ENCODE measurements around the gene NAT9.
A peak's percentile ranks its signal among the peaks of the same experiment; 100 is the strongest.

NAT9 gene

DNA sequence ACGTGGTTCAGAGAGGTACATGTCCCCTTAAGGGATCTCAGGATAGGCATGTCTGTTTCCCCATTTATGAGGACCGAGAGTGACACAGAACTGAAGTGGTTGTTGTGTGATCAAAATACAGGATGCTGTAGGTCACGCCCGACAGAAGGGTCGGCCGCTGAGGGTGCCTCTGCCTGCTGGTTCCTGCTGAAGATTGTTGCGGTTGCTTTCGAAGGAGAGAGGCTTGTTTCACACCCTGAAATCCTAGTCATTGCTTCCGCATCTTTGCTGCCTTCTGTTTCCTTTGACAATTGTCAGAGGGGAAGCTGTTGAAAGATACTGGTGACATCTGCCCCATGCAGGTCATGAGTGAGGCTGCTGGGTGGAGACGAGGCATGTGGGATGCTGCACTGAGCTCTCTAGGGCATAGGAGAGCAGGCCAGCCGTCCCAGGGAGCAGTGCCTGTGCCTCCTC, 3.8 kb upstream of the NAT9 start:
- peak; percentile 86 for DNase-seq (ENCODE audit: low spot score)

DNA sequence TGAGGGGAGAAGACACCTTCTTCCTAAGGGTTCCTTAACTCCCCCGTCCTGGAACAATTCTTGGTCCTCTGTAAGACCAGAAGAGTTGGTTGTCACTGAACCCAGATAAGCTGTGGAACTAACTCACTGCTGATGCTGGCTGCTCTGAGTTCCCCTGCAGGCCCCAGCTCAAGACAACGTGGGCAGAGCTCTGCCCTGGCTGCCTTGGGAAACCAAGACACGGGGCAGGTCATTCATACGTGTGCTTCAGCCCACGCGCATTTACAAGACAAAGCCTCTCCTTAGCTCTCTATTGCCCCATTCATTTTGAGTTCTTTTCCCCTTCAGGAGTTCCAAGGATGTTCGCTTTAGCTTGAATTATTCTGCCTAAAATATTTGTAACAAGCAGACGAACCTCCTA, 3.4 kb upstream of the NAT9 start:
- no peak for DNase-seq (ENCODE audit: low spot score)

DNA sequence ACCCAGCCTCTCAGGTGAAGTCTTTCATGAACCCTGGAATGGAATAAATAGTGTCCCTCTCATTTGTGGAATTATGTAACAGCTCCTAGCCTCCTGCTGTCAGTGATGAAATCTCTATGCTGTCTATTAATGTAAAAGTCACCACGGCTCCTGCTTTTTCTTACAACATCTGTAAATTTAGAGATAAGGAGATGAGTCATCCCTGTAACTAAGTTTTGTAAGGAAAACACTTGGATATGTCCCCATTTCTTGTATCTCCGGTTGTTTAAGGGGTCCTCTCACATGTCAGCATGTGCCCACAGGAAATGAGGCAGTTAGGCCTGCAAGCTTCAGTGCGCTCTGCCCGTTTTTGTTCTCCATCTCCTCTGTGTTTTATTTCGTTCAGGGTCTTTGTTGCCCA, 2.8 kb upstream of the NAT9 start:
- no peak for DNase-seq (ENCODE audit: low spot score)

DNA sequence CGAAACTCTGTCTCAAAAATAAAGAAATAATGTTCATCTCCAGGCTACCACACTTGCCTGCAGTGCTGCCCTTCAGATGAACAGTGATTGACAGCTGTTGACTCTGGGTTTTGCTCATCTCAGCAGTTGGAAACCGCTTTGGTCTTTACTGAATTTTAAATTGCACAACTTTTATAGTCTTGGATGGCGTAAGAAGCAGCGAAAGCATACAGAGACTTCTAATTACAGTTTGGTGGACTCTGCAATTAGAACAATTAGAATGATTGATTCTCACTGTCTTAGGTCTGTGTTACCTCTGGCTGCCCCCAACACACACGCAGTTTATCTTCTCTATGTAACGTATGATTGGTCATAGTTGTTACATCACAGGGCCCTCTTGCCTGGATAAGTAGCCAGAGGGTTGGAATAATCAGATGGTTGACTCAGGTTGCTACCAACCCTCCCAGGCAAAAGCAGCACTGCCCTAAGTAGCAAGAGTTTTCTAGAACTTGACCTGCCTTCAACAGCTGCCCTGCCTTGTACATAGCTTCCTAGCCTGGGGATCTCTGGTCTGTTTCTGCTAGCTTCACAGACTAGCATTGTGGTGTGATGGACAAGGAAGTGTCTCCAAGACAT, 1.9 kb upstream of the NAT9 start:
- DNase-seq (ENCODE audit: low spot score) = no peak

GRCh38 chr17:74776990-74777389, 845 bp upstream of the NAT9 start:
- no peak for DNase-seq (ENCODE audit: low spot score)

DNA sequence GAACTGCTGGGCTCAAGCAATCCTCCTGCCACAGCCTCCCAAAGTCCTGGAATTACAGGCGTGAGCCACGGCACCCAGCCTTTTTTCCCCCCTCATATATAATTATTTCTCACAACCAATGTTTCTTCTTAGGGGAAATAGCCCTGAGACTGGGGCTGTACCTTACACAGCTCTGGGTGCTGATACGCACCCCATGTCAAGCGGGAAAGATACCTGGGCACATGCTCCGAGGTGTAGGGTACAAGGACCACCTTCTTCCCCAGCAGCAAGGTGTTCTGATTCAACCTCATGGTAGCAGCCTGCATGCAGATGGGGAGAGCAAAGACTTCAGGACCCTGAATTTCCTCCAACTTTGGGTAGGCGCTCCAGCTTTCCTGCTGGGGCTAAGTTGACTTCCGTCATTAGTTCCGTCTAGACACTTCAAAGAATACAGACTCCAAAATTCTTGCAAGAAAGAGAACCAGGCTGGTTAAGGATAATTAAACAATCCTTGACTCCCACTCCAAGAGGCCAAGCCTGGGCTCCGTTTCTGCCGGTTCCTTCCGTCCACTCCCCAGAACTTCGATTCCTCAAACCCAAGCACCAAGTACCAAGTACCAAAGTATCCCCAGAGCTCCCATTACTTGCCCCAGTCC, 619 bp downstream of the NAT9 start:
- DNase-seq (ENCODE audit: low spot score) = no peak

DNA sequence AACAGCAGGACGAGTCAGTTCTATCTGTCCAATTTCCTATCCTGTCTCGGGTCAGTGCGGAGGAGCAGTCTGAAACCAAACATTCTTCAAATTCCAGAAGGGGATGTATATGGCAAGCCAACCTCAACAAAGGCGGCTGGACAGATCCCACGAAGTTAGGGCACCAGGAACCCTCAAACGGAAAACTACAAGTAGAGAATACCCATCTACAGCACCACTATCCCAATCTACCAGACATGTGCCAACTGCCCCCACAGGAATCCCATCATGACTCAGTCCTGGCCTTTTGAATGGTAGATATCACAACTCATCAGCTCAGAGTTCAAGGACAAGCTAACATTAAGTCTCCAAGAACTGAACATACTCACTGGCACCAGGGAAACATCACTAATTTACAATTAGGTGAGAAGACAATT, 2.3 kb downstream of the NAT9 start:
- no peak for DNase-seq (ENCODE audit: low spot score)

DNA sequence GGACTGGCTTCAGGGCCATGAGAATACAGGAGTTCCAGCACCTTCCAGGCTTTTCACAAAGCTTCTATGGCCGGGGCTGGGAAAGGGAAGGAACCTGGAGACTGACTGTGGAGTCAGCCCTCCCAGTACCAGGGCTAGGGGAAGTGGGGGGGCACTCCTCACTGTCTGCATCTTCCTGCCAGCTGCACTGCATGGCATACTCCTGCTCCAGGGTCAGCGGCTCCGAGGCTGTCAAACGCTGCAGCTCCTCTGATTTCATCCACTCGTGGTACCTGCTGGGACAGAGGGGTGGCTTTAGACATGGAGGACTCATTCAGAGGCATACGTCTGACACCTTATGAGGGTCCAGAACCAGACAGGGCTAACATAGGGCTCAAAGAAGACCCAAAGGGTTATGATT, 2.7 kb downstream of the NAT9 start:
- no peak for DNase-seq (ENCODE audit: low spot score)

GRCh38 chr17:74772053-74772452, 4.1 kb downstream of the NAT9 start:
- no peak for DNase-seq (ENCODE audit: low spot score)

DNA sequence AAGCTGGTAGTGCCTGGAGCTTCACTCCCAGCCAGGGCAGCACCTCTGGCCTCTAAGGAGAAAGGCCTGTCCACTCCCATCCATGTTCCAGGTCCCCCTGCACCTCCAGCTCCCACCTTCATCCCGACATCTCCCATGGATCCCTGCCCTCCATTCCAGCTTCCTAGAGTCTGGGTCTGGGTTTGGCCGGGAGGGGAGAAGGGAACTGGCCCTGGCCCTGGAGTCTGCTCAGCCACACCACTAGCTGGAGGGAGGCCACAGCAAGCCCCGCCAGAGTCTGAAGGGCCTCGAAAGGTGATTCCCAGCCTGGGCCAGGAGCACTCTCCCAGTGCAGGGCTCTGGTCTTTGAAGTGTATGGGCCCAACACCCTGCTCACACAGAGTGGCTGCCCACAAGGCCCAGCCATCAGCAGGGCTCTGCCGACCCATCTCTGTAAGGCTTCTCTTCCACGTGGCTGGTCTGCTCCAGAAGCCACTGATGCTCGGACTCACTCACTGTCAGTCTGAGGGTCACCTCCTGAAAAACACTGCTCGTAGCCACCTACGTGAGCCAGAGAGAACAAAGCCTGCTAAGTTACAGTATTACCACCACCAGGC, 4.7 kb downstream of the NAT9 start:
- DNase-seq (ENCODE audit: low spot score) = no peak

GRCh38 chr17:74770498-74771318, 5.4 kb downstream of the NAT9 start:
- no peak for DNase-seq (ENCODE audit: low spot score)

DNA sequence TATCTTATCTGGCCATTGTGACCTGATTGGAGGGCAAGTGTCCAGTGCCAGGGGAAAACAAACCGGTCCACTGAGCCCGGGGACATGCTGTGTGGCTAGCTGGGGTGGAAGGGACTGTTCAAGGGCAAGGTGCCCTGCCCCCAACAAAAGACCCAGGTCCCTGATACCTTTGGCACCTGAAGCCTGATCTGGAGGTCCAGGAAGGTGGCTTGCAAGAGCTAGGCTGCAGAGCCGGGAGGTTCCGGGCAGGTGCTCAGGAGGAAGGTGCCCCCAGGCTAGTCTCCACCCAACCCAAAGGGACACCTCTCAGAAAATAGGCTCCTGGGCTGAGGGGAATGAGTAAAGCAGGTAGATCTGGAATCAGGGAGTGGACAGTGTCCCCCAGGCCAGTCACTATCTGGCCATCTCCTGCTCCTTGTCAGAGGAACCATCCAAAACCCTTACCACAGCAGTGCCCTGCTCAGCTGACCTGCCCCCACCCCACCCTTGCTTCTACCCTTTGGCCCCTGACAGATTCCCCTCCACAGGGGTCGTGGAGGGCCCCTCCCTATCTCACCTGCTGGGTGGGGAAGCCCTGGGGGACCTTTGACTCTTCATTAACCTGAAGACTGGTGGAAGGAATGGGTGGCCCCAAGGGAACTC, 6.2 kb downstream of the NAT9 start:
- DNase-seq (ENCODE audit: low spot score) = no peak

- no peak for DNase-seq (ENCODE audit: low spot score)
Measured at GRCh38 chr17:74769266-74769855, 6.8 kb downstream of the NAT9 start.

- no peak for DNase-seq (ENCODE audit: low spot score)
Measured at GRCh38 chr17:74768763-74769114, 7.4 kb downstream of the NAT9 start.

GRCh38 chr17:74768069-74768762, 7.9 kb downstream of the NAT9 start:
- DNase-seq (ENCODE audit: low spot score) = no peak

GRCh38 chr17:74767111-74767516, 9.0 kb downstream of the NAT9 start:
- peak; percentile 96 for DNase-seq (ENCODE audit: low spot score)

DNA sequence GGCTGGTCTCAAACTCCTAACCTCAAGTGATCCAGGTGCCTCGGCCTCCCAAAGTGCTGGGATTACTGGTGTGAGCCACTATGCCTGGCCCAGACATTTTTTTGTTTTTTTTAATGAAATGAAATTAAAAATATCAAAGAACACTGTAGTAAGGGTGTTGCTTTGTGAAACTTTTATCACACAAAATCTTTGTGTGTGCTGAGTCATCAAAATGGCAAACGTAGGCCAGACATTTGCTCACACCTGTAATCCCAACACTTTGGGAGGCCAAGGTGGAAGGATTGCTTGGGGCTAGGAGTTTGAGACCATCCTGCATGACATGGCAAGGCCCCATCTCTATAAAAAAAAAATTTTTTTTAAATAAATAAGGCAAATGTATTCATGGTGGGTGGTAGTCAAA, 9.7 kb downstream of the NAT9 start:
- DNase-seq (ENCODE audit: low spot score) = no peak

DNA sequence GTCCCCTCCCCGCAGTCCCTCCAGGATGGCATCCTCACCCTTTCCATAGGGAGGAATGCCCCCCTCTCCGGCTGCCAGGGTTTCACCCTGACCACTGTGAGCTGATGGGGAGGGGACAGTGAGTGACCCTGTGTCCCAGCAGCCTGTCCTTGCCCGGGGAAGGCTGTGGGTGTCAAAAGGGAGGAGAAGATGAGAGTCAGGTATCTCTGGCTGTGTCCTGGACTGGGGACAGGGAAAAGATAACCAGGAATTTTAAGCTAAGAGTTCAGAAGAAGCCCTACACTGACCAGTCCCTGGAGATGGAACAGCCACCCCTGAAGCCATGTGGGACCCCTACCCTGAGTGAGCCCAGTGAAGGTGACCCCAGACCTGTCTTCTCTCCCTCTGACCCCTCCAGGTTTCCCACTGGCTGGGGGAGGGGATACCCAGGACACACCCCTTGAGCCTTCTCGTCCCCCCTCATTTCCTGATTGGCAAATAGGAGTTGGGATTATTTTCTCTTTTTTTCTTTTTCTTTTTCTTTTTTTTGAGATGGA, 11.3 kb downstream of the NAT9 start:
- no peak for DNase-seq (ENCODE audit: low spot score)

- no peak for DNase-seq (ENCODE audit: low spot score)
Measured at GRCh38 chr17:74763565-74764387, 12.4 kb downstream of the NAT9 start.

DNA sequence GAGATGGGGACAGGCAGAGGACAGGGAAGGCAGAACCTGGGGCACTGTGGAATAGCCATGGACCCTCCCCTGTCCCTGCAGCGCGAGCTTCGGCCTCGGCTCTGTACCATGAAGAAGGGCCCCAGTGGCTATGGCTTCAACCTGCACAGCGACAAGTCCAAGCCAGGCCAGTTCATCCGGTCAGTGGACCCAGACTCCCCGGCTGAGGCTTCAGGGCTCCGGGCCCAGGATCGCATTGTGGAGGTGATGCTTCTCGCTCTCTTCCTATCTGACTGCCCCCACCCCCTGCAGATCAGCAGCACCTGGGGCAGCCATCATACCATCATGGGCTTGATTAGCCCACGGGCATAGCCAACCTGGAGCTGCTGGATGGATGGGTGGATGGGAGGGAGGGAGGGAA, 14.2 kb downstream of the NAT9 start:
- no peak for DNase-seq (ENCODE audit: low spot score)
